DND-41 (cell line): ENCODE data around the gene WDR47.

Source experiments
- EZH2 ChIP-seq: IDR thresholded peaks from 3 replicates; pipeline ENCODE4 v1.6.1; 2012; ENCODE audit warnings: borderline replicate concordance, low read depth, mild to moderate bottlenecking, moderate library complexity, low read length, inconsistent platforms; ENCODE audit not compliant: severe bottlenecking
- TF ChIP-seq, protein P1 (sequence below): IDR thresholded peaks from 2 replicates; pipeline ENCODE4 v1.5.1; 2012; ENCODE audit warnings: borderline replicate concordance, low read length, moderate library complexity, mild to moderate bottlenecking; ENCODE audit not compliant: poor library complexity, severe bottlenecking; ENCODE audit errors: extremely low read depth

DNA sequence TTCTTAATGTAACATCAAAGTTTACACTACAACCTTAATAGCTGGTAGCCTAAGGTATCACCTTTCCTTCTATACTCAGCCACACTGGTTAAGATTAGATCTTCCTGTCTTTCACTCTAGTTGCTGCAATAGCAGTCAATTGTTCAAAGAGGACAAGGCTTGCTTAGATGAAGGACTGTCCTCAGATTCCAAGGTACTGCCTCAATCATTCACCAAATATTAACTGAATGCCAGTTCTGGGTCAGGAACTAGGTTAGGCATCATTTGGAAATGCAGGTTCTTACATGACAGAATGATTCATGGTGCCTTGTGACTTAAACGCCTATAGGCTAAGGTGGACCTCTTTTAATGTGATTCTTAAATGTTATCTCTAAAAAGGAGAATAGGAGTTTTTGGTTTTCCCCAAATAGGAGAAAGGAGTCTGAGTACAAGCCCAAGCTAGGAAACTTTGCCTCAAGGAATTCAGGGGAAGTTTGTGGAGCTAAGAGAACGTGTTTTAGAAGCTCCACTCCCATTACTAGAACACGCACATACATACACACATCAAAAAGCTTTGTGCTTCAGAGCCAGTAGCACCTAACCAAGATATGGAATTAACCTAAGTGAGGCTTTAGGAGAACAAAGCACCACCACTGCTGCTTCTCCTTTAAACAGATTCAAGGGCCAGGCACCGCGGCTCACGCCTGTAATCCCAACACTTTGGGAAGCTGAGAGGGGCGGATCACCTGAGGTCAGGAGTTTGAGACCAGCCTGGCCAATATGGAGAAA, 8.5 kb upstream of the WDR47 start:
- TF ChIP-seq, protein P1, sequence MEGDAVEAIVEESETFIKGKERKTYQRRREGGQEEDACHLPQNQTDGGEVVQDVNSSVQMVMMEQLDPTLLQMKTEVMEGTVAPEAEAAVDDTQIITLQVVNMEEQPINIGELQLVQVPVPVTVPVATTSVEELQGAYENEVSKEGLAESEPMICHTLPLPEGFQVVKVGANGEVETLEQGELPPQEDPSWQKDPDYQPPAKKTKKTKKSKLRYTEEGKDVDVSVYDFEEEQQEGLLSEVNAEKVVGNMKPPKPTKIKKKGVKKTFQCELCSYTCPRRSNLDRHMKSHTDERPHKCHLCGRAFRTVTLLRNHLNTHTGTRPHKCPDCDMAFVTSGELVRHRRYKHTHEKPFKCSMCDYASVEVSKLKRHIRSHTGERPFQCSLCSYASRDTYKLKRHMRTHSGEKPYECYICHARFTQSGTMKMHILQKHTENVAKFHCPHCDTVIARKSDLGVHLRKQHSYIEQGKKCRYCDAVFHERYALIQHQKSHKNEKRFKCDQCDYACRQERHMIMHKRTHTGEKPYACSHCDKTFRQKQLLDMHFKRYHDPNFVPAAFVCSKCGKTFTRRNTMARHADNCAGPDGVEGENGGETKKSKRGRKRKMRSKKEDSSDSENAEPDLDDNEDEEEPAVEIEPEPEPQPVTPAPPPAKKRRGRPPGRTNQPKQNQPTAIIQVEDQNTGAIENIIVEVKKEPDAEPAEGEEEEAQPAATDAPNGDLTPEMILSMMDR = no peak
- TF ChIP-seq EZH2 = no peak
